ENCODE measurements around the gene SLC24A2.

SLC24A2 gene

DNA sequence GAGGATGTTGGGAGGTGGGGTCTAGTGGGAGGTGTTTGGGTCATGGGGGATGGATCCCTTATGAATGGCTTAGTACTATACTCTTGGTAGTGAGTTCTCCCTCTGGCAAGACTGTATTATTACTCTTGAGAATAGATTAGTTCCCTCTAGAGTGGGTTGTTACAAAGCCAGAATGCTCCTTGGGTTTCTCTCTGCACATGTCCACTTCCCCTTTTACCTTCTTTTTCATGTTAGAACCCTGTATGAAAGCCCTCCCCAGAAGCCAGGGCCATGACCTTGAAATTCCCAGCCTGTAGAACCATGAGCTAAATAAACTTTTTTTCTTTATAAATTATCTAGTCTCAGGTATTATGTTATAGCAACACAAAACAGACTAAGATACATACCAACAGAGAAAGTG lies 31.1 kb downstream of the SLC24A2 start:
- DNase-seq (ENCODE audit: low read depth): no peak

DNA sequence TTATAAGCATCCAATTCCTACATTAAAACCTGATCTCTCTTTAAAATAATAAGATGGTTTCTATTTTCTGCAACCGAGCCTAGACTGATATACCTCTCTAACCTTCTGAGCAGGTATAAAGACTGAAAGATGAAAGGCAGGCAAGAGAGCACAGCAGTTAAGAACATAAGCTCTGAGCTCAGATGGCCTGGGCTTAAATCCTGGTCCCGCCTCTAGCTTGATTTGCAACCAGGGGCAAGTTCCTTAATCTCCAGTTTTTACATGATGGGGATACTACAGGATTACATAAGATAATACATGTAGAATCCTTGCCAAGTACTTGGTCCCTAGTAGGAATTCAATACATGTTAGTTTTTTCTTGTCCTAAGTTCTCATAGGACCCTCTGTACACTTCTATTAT lies 33.9 kb downstream of the SLC24A2 start:
- no peak for DNase-seq (ENCODE audit: low read depth)

DNA sequence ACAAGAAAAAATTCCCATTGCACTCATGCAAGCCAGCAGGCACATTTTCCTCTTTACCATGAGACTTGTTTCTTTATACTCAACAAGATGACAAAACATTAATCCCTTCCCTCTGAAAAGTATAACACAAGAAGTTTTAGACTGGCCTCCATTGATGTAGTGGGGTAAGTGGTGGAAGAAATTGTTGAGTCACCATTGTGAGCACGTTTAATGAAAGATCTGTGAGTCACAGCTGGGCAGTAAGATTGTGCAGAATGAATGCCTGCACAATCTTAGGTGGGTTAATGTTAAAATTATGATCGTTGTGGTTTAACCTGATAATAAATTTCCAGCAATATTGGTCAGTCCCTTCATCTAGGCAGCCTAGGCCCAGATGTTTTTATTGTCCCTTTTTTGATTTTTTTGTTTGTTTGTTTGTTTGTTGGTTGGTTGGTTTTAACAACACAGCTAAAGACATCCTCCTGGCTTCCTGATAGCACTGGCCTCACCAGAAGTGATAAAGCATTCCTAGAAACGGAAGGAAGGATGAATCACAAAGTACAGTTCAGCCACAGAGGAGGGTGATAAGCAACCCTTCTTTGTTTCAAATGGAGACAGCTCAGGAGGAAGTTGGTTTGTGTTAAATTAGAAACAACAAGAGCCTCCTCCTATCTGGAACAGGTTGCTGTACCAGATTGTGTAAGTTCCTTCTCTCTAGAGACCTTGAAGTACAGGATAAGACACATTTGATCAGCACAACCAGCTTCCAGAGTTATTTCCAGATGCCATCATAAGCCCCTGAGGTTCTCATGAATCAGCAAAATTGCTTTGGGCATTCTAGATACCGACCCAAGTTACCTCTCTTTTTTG lies 40.3 kb downstream of the SLC24A2 start:
- DNase-seq (ENCODE audit: low read depth): no peak

DNA sequence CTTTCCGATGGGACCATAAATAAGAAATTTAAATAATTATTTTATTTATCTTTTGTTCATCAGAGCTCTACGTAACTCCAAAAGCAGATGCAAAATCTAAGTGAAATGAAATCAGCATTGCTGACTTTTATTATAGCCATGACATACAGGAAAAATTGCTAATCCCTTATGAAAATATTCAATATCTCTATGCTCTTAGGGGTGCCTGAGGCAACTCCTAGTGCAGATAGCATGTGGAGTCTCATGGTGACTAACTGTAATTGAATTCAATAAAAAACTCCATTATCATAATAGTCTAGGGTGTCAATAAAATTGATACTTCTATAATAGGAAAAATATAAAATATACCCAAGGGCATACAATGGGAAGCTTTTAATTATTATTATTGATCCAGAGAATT lies 42.6 kb downstream of the SLC24A2 start:
- no peak for DNase-seq (ENCODE audit: low read depth)

DNA sequence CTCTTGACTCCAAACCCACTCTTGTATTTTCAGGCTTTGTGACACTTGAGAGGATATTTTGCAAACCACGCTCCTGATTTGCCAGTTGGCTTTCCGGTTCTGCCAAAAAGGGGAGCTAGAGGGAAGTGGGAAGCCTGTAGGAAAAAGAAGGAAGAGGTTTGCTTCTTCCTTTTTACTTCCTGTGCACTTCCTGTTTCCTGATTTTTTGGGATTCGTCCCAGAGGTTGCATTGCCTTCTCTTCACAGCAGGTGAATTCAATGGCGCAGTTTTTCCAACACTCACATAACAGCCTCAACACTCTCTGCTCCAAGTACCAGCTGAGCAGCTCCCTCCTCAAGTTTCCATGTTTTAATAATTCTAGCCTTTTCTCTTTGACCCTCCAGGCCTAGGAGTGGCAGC lies 47.7 kb downstream of the SLC24A2 start:
- DNase-seq (ENCODE audit: low read depth): no peak

All from stromal cell of bone marrow (primary cell).